WERI-Rb-1 (cell line): ENCODE results near the gene CHD6.
A peak's percentile ranks its signal among the peaks of the same experiment; 100 is the strongest.

Source experiments
- DNase-seq: peaks from one replicate; pipeline ENCODE4 v3.0.0-alpha.2; 2020
- H3K27ac ChIP-seq: fragments of 250-450 bp; sonication (Bioruptor Pico); 2 replicates; pipeline ENCODE4 v1.5.1; 2020; ENCODE audit warnings: mild to moderate bottlenecking, moderate library complexity
- H3K27me3 ChIP-seq: fragments of 250-450 bp; sonication (Bioruptor Pico); 2 replicates; pipeline ENCODE4 v1.5.1; 2021; ENCODE audit warnings: mild to moderate bottlenecking, low read depth, moderate library complexity; ENCODE audit not compliant: insufficient read depth, severe bottlenecking
- H3K36me3 ChIP-seq: fragments of 250-450 bp; sonication (Bioruptor Pico); 2 replicates; pipeline ENCODE4 v1.5.1; 2020; ENCODE audit warnings: mild to moderate bottlenecking, moderate library complexity
- H3K4me3 ChIP-seq: 2 replicates; pipeline ENCODE4 v1.5.1; 2011; ENCODE audit warnings: low read depth, mild to moderate bottlenecking, control low read depth, low read length
- H3K9me3 ChIP-seq: fragments of 250-450 bp; sonication (Bioruptor Pico); 2 replicates; pipeline ENCODE4 v1.5.1; 2021; ENCODE audit warnings: mild to moderate bottlenecking, moderate library complexity; ENCODE audit not compliant: severe bottlenecking
- TF ChIP-seq, protein P1 (sequence below): IDR thresholded peaks from 2 replicates; pipeline ENCODE4 v1.5.1; 2011; ENCODE audit warnings: low read depth, mild to moderate bottlenecking, control low read depth, inconsistent platforms, low read length

Gene CHD6

DNA sequence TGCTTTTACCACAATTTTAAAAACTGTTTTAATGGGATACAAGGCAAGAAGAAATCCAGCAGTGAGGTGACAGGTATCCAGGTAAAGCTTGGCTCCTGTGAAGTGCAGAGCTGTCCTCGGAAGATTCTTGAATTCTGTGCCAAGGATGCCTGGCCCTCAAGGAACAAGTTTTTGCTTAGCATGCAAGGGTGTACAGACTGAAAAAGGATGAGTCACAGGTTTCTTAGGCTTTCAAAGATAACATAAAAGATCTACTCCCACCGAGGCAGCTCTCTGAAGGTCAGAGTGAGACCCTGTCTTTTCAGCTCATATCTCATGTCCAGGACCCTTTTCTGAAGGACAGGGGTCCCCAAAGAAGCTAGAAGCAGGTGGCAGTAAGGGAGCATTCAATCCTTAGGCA is 83.3 kb downstream of the CHD6 start:
- H3K4me3 ChIP-seq, result no peak overlapping the region
- TF ChIP-seq, protein P1, sequence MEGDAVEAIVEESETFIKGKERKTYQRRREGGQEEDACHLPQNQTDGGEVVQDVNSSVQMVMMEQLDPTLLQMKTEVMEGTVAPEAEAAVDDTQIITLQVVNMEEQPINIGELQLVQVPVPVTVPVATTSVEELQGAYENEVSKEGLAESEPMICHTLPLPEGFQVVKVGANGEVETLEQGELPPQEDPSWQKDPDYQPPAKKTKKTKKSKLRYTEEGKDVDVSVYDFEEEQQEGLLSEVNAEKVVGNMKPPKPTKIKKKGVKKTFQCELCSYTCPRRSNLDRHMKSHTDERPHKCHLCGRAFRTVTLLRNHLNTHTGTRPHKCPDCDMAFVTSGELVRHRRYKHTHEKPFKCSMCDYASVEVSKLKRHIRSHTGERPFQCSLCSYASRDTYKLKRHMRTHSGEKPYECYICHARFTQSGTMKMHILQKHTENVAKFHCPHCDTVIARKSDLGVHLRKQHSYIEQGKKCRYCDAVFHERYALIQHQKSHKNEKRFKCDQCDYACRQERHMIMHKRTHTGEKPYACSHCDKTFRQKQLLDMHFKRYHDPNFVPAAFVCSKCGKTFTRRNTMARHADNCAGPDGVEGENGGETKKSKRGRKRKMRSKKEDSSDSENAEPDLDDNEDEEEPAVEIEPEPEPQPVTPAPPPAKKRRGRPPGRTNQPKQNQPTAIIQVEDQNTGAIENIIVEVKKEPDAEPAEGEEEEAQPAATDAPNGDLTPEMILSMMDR, result no peak
- peaks cover 8% of the 10 kb centered on the region for H3K9me3 ChIP-seq
- peaks cover 13% of the 10 kb centered on the region for H3K36me3 ChIP-seq
- no peak for DNase-seq
- H3K27me3 ChIP-seq, result no peaks in the 10 kb centered on the region
- H3K27ac ChIP-seq, result no peak overlapping the region

- H3K36me3 ChIP-seq, result peaks cover 11% of the 10 kb centered on the region
- no peak for DNase-seq
- peaks cover 8% of the 10 kb centered on the region for H3K9me3 ChIP-seq
- no peaks in the 10 kb centered on the region for H3K27me3 ChIP-seq
- TF ChIP-seq, protein P1, result no peak
- no peak overlapping the region for H3K4me3 ChIP-seq
- no peak overlapping the region for H3K27ac ChIP-seq
These were observed 84.0 kb downstream of the CHD6 start for GRCh38 chr20:41534170-41534569.

DNA sequence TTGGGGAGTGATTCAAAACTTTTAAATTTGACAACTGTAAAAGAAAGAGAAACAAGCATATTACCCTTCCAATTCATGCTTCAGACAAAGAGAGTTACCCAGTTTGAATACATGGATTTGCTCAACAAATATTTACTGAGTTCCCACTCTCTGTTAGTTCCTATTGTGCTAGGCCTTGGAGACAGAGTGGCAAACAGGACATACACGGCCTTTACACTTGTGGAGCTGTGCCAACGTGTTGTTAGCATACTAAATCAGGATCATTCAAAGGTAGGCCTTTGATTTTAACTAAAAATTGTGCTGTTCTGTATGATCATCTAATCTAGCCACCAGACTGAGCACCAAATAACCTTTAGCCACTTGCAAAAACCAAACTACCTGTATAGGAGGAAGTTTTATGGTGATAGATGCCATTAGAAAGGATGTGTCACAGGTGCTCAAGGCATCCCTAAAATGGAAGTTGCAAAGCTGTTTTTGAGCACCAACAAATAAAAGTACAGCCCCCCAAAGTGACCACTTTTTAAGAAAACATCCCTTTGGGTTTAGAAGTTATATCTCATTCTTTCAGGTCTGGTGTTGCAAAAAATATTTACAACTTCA is 84.5 kb downstream of the CHD6 start:
- Histone ChIP-seq H3K9me3 (peaks cover 8% of the 10 kb centered on the region), H3K27me3 (no peaks in the 10 kb centered on the region), H3K36me3 (peaks cover 10% of the 10 kb centered on the region), H3K27ac (no peak overlapping the region), H3K4me3 (no peak overlapping the region)
- TF ChIP-seq, protein P1, result no peak
- DNase-seq, result no peak

DNA sequence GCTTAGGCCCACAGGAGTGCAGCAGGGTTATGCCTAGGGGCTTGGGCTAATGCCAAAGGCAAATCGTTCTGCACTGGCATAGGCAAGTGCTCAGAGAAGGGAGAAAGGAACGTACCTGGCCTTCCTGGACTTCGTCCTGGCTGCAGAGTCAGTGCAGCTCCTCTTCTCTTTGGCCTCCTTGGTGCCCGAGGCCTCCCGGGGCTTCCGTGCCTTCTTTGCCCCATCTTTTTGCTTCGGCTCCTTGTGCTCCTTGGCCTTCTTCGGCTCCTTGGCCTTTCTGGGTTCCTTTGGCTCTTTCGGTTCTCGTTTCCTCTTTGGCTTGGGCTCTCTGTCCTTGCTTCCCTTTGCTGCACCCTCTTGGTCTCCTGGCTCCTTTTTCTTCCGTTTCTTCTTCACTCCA is 85.2 kb downstream of the CHD6 start:
- H3K9me3 ChIP-seq, result peaks cover 5% of the 10 kb centered on the region
- TF ChIP-seq, protein P1, result no peak
- H3K27me3 ChIP-seq, result no peaks in the 10 kb centered on the region
- no peak overlapping the region for H3K4me3 ChIP-seq
- H3K36me3 ChIP-seq, result peaks cover 7% of the 10 kb centered on the region
- no peak overlapping the region for H3K27ac ChIP-seq
- no peak for DNase-seq

- Histone ChIP-seq H3K36me3 (peaks cover 3% of the 10 kb centered on the region), H3K9me3 (no peaks in the 10 kb centered on the region), H3K27me3 (no peaks in the 10 kb centered on the region), H3K4me3 (no peak overlapping the region), H3K27ac (peak overlapping the region; percentile 46; the same call in 1 of the 2 replicates)
- TF ChIP-seq, protein P1, result no peak
- DNase-seq, result no peak
These were observed 86.5 kb downstream of the CHD6 start for GRCh38 chr20:41531518-41532275.
